Tibial nerve (tissue), 3 donors: ENCODE measurements around the gene RPL19.

Experiments
- CTCF ChIP-seq, 5 experiments: fragments of 200-600 bp in 3 of 5; fragments of 450-650 bp in 2 of 5; sonication (generic) in 3 of 5; IDR thresholded peaks; one replicate each; pipeline ENCODE4 v1.5.1; 2016 to 2019; ENCODE audit warnings: antibody characterized with exemption in 5 of 5, mild to moderate bottlenecking in 3 of 5, moderate library complexity in 2 of 5
- POLR2A ChIP-seq, 2 donors: fragments of 450-650 bp; IDR thresholded peaks; one replicate each; pipeline ENCODE4 v1.6.1; 2017; ENCODE audit warnings: antibody characterized with exemption in 2 of 2, mild to moderate bottlenecking in 2 of 2, moderate library complexity in 2 of 2

GRCh38 chr17:39156491-39156890 is 43.6 kb upstream of the RPL19 start:
- TF ChIP-seq CTCF (IDR thresholded peaks at IDR 0.05) (no peak), POLR2A (IDR thresholded peaks at IDR 0.05) (no peak)
